Ectodermal cell (in vitro differentiated cells): ENCODE measurements around the gene TFAP2A.

Experiments
- H3K27ac ChIP-seq: 2 replicates; pipeline ENCODE4 v1.7.0; 2013; ENCODE audit warnings: mild to moderate bottlenecking, low read depth, low read length; ENCODE audit not compliant: insufficient read depth, poor library complexity, severe bottlenecking
- H3K27me3 ChIP-seq: 2 replicates; pipeline ENCODE4 v1.7.0; 2013; ENCODE audit warnings: mild to moderate bottlenecking, low read length; ENCODE audit not compliant: insufficient read depth, control insufficient read depth, poor library complexity, severe bottlenecking
- H3K36me3 ChIP-seq: one replicate; pipeline ENCODE4 v1.7.0; 2013; ENCODE audit warnings: low read length; ENCODE audit not compliant: control insufficient read depth, insufficient read depth
- H3K4me1 ChIP-seq: one replicate; pipeline ENCODE4 v1.7.0; 2013; ENCODE audit warnings: low read length; ENCODE audit not compliant: control insufficient read depth, insufficient read depth
- H3K4me3 ChIP-seq: 2 replicates; pipeline ENCODE4 v1.7.0; 2013; ENCODE audit warnings: low read depth, low read length, control low read depth; ENCODE audit not compliant: insufficient read depth
- H3K9me3 ChIP-seq: 2 replicates; pipeline ENCODE4 v1.7.0; 2013; ENCODE audit warnings: mild to moderate bottlenecking, low read length, moderate library complexity; ENCODE audit not compliant: control insufficient read depth
- WGBS, 2 experiments: methylation state at CpG; one replicate each; pipeline ENCODE4 v1.1.7; 2013; ENCODE audit warnings: missing lambda C conversion rate in 2 of 2; 5-methylcytosine and 5-hydroxymethylcytosine counted together

TFAP2A gene

GRCh38 chr6:10426781-10427279 is 12.0 kb upstream of the TFAP2A start:
- 9 to 10% methylated on average over 6 of the region's 6 CpGs for WGBS, 2 experiments
- Histone ChIP-seq H3K4me3 (peak overlapping the region; percentile 27), H3K4me1 (peaks cover 2% of the 10 kb centered on the region), H3K27me3 (peaks cover 87% of the 10 kb centered on the region), H3K9me3 (no peaks in the 10 kb centered on the region), H3K27ac (no peak overlapping the region), H3K36me3 (no peaks in the 10 kb centered on the region)

GRCh38 chr6:10425975-10426780 is 11.3 kb upstream of the TFAP2A start:
- Histone ChIP-seq H3K36me3 (no peaks in the 10 kb centered on the region), H3K27ac (no peak overlapping the region), H3K4me3 (peak overlapping the region; percentile 27), H3K4me1 (peaks cover 9% of the 10 kb centered on the region), H3K9me3 (no peaks in the 10 kb centered on the region), H3K27me3 (peaks cover 91% of the 10 kb centered on the region)
- WGBS, 2 experiments = 0 to 1% methylated on average over 54 of the region's 54 CpGs

- Histone ChIP-seq H3K9me3 (no peaks in the 10 kb centered on the region), H3K36me3 (no peaks in the 10 kb centered on the region), H3K27me3 (peaks cover 97% of the 10 kb centered on the region), H3K27ac (no peak overlapping the region), H3K4me1 (peaks cover 16% of the 10 kb centered on the region), H3K4me3 (peak overlapping the region; percentile 27)
- WGBS, 2 experiments = 2 to 3% methylated on average over 35 of the region's 35 CpGs
Measured at GRCh38 chr6:10425176-10425974, 10.5 kb upstream of the TFAP2A start.

DNA sequence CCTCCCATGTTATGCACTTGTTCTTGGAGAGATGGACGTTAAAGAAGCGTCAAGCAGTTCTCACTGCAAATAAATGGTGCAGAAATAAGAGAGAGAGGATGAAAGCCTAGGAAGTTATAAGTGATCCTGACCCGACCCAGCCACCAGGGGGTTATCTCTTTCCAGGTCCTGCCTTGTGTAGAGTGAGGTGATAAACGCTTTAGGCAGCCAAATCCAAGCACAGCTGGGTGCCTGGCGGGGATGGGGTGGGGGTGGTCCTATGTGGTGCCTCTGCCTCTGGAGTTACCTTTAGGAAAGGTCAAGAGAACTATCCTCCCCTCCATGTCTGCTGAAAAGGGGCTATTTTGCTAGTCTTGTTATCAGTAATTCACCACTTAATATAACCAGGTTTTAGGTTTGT is 9.2 kb upstream of the TFAP2A start:
- no peak overlapping the region for H3K4me3 ChIP-seq
- no peak overlapping the region for H3K27ac ChIP-seq
- H3K27me3 ChIP-seq = peaks cover 100% of the 10 kb centered on the region
- no peaks in the 10 kb centered on the region for H3K36me3 ChIP-seq
- 1 to 3% methylated on average over 5 of the region's 5 CpGs for WGBS, 2 experiments
- peaks cover 28% of the 10 kb centered on the region for H3K4me1 ChIP-seq
- no peaks in the 10 kb centered on the region for H3K9me3 ChIP-seq

DNA sequence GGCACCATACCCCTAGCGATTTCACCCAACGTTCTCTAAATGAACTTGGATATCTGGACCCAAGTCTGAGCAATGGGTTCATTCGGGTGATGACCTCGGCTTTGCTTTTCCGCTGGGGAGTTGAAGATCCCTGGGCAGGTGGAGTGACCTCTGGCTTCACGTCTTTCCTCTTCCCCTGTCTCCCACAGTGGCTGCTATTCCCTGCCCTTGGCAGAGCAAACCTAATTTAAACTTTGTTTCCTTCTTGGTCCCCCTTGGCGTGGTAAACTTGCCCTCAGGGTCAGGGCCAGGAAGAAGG is 7.8 kb upstream of the TFAP2A start:
- H3K27ac ChIP-seq = no peak overlapping the region
- no peaks in the 10 kb centered on the region for H3K36me3 ChIP-seq
- WGBS, 2 experiments = 23 to 27% methylated on average over 7 of the region's 7 CpGs
- no peak overlapping the region for H3K4me3 ChIP-seq
- peaks cover 39% of the 10 kb centered on the region for H3K4me1 ChIP-seq
- peaks cover 100% of the 10 kb centered on the region for H3K27me3 ChIP-seq
- H3K9me3 ChIP-seq = no peaks in the 10 kb centered on the region

GRCh38 chr6:10421921-10422736 is 7.3 kb upstream of the TFAP2A start:
- Histone ChIP-seq H3K27me3 (peaks cover 100% of the 10 kb centered on the region), H3K9me3 (no peaks in the 10 kb centered on the region)
- 4 to 5% methylated on average over 39 of the region's 39 CpGs for WGBS, 2 experiments

GRCh38 chr6:10421158-10421920 is 6.5 kb upstream of the TFAP2A start:
- Histone ChIP-seq H3K36me3 (no peaks in the 10 kb centered on the region), H3K4me1 (peaks cover 50% of the 10 kb centered on the region), H3K9me3 (no peaks in the 10 kb centered on the region), H3K4me3 (peak overlapping the region; percentile 30), H3K27ac (no peak overlapping the region), H3K27me3 (peaks cover 100% of the 10 kb centered on the region)
- 2% methylated on average over 47 of the region's 47 CpGs for WGBS, 2 experiments

More at GRCh38 chr6:10421921-10422736, 7.3 kb upstream of the TFAP2A start:
- H3K4me1 ChIP-seq = peaks cover 44% of the 10 kb centered on the region
- no peaks in the 10 kb centered on the region for H3K36me3 ChIP-seq
- H3K4me3 ChIP-seq = no peak overlapping the region
- H3K27ac ChIP-seq = no peak overlapping the region

DNA sequence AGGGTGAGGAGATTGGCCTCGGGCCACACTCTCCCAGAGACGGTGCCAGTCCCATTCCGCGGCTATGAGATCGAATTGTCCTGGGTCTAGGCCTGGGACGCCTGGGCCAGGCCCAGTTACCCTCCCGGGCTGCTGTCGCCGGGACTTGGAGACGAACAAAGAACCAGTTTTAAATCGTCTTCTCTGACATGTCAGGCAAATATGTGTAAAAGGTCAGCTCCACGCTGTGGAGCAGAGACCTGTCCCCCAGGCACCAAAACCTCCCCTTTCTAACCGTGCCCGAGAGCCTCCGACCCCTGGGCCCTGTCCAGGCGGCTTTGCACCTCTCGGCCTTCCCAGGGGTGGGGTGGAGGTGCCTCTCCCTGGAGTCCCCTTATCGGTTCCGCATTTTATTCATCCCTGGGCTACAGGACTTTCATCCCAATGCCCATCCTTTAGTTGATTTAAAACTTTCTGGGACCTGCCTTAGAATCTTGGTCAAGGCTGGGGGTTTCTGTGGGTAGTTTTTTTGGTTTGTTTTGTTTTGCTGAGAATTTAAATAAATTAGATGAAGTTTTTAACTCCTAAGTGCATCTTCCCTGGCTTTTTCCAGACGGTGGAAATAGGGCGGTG is 5.8 kb upstream of the TFAP2A start:
- H3K36me3 ChIP-seq = no peaks in the 10 kb centered on the region
- peaks cover 57% of the 10 kb centered on the region for H3K4me1 ChIP-seq
- H3K4me3 ChIP-seq = peak overlapping the region; percentile 30
- H3K27me3 ChIP-seq = peaks cover 100% of the 10 kb centered on the region
- WGBS, 2 experiments = 2% methylated on average over 21 of the region's 21 CpGs
- no peaks in the 10 kb centered on the region for H3K9me3 ChIP-seq
- H3K27ac ChIP-seq = no peak overlapping the region
